DND-41 (cell line): ENCODE data around the gene MFSD2B.

Source experiments
- ATAC-seq: fragments of 200-7000 bp; cut with Tn5 transposase; 3 replicates; pipeline ENCODE4 v1.9.1; 2021; ENCODE audit warnings: low read depth; ENCODE audit not compliant: insufficient read depth
- DNase-seq: peaks from one replicate; pipeline ENCODE4 v3.0.0-alpha.2; 2020
- H2AFZ ChIP-seq: 2 replicates; pipeline ENCODE4 v1.6.0; 2012; ENCODE audit warnings: low read depth, low read length
- H3K27ac ChIP-seq: 2 replicates; pipeline ENCODE4 v1.5.1; 2012; ENCODE audit warnings: low read length, inconsistent platforms
- H3K27me3 ChIP-seq: fragments of 200-600 bp; sonication (generic); 2 replicates; pipeline ENCODE4 v1.6.0; 2012; ENCODE audit warnings: low read length, mild to moderate bottlenecking, inconsistent platforms; ENCODE audit not compliant: insufficient read depth, poor library complexity
- H3K36me3 ChIP-seq: 2 replicates; pipeline ENCODE4 v1.5.1; 2012; ENCODE audit warnings: low read length, inconsistent platforms; ENCODE audit not compliant: insufficient read depth
- H3K4me1 ChIP-seq: 2 replicates; pipeline ENCODE4 v1.5.1; 2012; ENCODE audit warnings: mild to moderate bottlenecking, low read length; ENCODE audit not compliant: insufficient read depth
- H3K4me2 ChIP-seq: 2 replicates; pipeline ENCODE4 v1.6.0; 2012; ENCODE audit warnings: mild to moderate bottlenecking, moderate library complexity, low read length, inconsistent platforms; ENCODE audit not compliant: insufficient read depth
- H3K4me3 ChIP-seq, 2 experiments: fragments of 200-600 bp in 1 of 2; shearing (Covaris generic) in 1 of 2; 2 replicates each; pipeline ENCODE4 v1.5.1; 2012 to 2016; ENCODE audit warnings: inconsistent platforms in 2 of 2, low read length in 2 of 2, mild to moderate bottlenecking in 2 of 2, low read depth in 1 of 2, moderate library complexity in 1 of 2
- H3K79me2 ChIP-seq: 2 replicates; pipeline ENCODE4 v1.6.0; 2012; ENCODE audit warnings: low read length, inconsistent platforms; ENCODE audit not compliant: insufficient read depth
- H3K9ac ChIP-seq: 2 replicates; pipeline ENCODE4 v1.6.0; 2012; ENCODE audit warnings: low read depth, mild to moderate bottlenecking, inconsistent platforms, low read length, moderate library complexity
- H3K9me3 ChIP-seq: 2 replicates; pipeline ENCODE4 v1.5.1; 2012; ENCODE audit warnings: low read length, moderate library complexity, mild to moderate bottlenecking, inconsistent platforms; ENCODE audit not compliant: insufficient read depth, severe bottlenecking
- H4K20me1 ChIP-seq: 2 replicates; pipeline ENCODE4 v1.6.0; 2012; ENCODE audit warnings: low read length; ENCODE audit not compliant: insufficient read depth
- CTCF ChIP-seq: IDR thresholded peaks from 2 replicates; pipeline ENCODE4 v1.5.1; 2012; ENCODE audit warnings: borderline replicate concordance, low read length, moderate library complexity, mild to moderate bottlenecking; ENCODE audit not compliant: poor library complexity, severe bottlenecking; ENCODE audit errors: extremely low read depth
- EZH2 ChIP-seq: IDR thresholded peaks from 3 replicates; pipeline ENCODE4 v1.6.1; 2012; ENCODE audit warnings: borderline replicate concordance, low read depth, mild to moderate bottlenecking, moderate library complexity, low read length, inconsistent platforms; ENCODE audit not compliant: severe bottlenecking

Gene MFSD2B

GRCh38 chr2:24046930-24047702 lies 37.2 kb downstream of the MFSD2B start, which contains the start of gene WDCP:
Gene WDCP, minus strand, starts transcription at chr2:24047391. Its CDS starts 7,897 bp downstream, at chr2:24039494.
- Histone ChIP-seq H3K27ac (peak within 1 kb of the TSS; percentile 82), H3K9ac (peak within 1 kb of the TSS; percentile 71)
- ATAC-seq: peak; percentile 100

GRCh38 chr2:24047703-24048033 lies 37.8 kb downstream of the MFSD2B start:
- Histone ChIP-seq H3K4me2 (peak overlapping the region; percentile 61), H3K79me2 (peaks cover 43% of the 10 kb centered on the region), H2AFZ (peak overlapping the region; percentile 73), H3K9me3 (no peaks in the 10 kb centered on the region), H3K9ac (peak overlapping the region; percentile 48), H3K4me1 (peaks cover 29% of the 10 kb centered on the region), H3K36me3 (no peaks in the 10 kb centered on the region), H3K27ac (peak overlapping the region; percentile 66), H3K27me3 (no peaks in the 10 kb centered on the region), H3K4me3 (peak overlapping the region in 1 of 2 experiments; percentile 45; a peak in 2 of 4 replicates), H4K20me1 (0 out of 2 replicates have a peak, but pooled peaks cover 3% of the 10 kb centered on the region)
- TF ChIP-seq CTCF (no peak), EZH2 (no peak)
- ATAC-seq (peak; percentile 10; the same call in 2 of the 3 replicates), DNase-seq (no peak)

More at GRCh38 chr2:24046930-24047702, 37.2 kb downstream of the MFSD2B start, which contains the start of gene WDCP:
- H3K4me3 ChIP-seq: peak within 1 kb of the TSS; percentile 85 to 88
- DNase-seq: peak; percentile 98
- peaks cover 29% of the 10 kb centered on the region for H3K4me1 ChIP-seq
- peak within 1 kb of the TSS; percentile 72 for H3K4me2 ChIP-seq
- no peaks in the 10 kb centered on the region for H3K27me3 ChIP-seq
- H3K9me3 ChIP-seq: no peaks in the 10 kb centered on the region
- peaks cover 43% of the 10 kb centered on the region for H3K79me2 ChIP-seq
- H2AFZ ChIP-seq: peak within 1 kb of the TSS; percentile 90
- no peaks in the 10 kb centered on the region for H3K36me3 ChIP-seq
- 0 out of 2 replicates have a peak, but pooled peaks cover 3% of the 10 kb centered on the region for H4K20me1 ChIP-seq
- TF ChIP-seq EZH2 (no peak), CTCF (no peak)

GRCh38 chr2:24048769-24049484 lies 39.0 kb downstream of the MFSD2B start:
- H3K4me2 ChIP-seq: peak overlapping the region; percentile 63
- 0 out of 2 replicates have a peak, but pooled peaks cover 3% of the 10 kb centered on the region for H4K20me1 ChIP-seq
- peak overlapping the region; percentile 40 for H3K9ac ChIP-seq
- peaks cover 29% of the 10 kb centered on the region for H3K4me1 ChIP-seq
- peak overlapping the region in 1 of 2 experiments; percentile 51; a peak in 3 of 4 replicates for H3K4me3 ChIP-seq
- no peak for ATAC-seq
- no peak overlapping the region for H3K27ac ChIP-seq
- H3K9me3 ChIP-seq: no peaks in the 10 kb centered on the region
- DNase-seq: no peak
- no peak for TF ChIP-seq EZH2
- no peak for TF ChIP-seq CTCF
- peak overlapping the region; percentile 51 for H2AFZ ChIP-seq
- H3K36me3 ChIP-seq: no peaks in the 10 kb centered on the region
- H3K79me2 ChIP-seq: peaks cover 32% of the 10 kb centered on the region
- no peaks in the 10 kb centered on the region for H3K27me3 ChIP-seq
